ENCODE results near the gene ATAD3C.
A peak's percentile ranks its signal among the peaks of the same experiment; 100 is the strongest.
"Not testable (repeated sequence)": the region's sequence is repeated elsewhere in the genome, so short reads cannot be mapped to it uniquely, and the experiment has no call there.

The ATAD3C gene

GRCh38 chr1:1442069-1442770 is 7.3 kb upstream of the ATAD3C start:
- no peak for DNase-seq (ENCODE audit: low spot score)

- not testable (repeated sequence) for DNase-seq (ENCODE audit: low spot score)
Measured at GRCh38 chr1:1446631-1447030, 2.9 kb upstream of the ATAD3C start.

DNA sequence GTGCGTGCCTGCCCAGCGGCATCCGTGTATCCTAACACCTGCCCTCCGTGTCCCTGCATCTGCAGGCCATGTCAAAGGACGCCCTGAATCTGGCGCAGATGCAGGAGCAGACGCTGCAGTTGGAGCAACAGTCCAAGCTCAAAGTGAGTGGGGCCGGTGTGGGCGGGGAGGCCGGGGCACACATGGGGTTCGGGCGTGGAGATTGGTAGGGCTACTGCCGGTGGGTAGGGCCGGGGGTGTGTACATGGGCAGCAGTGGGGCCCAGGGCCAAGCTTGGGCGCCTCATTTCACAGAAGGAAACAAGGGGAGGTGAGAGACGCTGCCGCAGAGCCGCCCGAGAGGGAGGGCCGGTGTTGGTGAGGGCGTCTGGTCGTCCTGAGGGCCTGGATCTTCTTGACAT is 1.1 kb downstream of the ATAD3C start:
- DNase-seq (ENCODE audit: low spot score), result not testable (repeated sequence)

DNA sequence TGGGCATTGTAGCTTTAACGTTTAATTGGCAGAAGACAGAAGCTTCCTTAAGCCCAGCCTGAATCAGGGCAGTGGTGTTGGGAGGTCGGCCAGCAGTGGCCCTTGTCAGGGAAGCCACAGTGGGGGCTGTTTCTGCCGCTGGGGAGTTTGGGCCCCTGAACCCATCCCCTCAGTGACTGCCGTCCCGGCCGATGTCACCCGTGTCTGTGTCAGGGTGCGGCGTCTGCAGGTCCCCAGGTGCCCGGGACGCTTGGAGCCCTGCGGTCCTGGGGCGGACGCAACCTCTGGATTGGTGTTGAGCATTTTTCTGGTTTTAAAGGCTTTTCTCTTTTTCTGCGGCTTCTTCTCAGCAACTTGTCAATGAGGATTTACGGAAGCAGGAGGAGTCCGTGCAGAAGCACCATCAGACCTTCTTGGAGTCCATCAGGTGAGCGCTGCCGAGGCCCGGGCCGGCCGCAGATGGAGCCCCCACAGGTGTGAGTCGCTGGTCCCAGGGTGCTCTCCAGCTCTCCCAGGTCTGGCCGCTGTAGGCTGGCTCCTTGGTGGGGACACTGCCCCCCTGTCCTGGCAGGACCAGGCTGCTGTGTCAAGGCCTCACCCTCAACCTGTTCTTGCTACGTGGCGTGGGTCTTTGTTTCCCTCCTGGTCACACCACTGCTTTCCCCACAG is 2.3 kb downstream of the ATAD3C start:
- no peak for DNase-seq (ENCODE audit: low spot score)

DNA sequence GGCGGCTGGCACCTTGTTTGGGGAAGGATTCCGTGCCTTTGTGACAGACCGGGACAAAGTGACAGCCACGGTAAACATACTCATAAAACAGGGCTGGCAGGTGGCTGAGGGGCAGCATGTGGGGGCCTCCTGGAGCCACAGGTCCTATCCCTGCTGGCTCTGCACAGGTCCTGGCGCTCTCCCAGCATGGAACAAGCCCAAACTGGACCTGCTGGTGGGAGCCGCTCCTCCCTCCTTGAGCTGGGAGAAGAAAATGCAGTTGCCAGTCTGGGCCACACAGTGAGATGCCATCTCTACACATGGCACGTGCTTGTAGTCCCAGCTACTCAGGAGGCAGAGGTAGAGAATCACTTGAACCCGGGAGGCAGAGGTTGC is 2.9 kb downstream of the ATAD3C start:
- not testable (repeated sequence) for DNase-seq (ENCODE audit: low spot score)

DNA sequence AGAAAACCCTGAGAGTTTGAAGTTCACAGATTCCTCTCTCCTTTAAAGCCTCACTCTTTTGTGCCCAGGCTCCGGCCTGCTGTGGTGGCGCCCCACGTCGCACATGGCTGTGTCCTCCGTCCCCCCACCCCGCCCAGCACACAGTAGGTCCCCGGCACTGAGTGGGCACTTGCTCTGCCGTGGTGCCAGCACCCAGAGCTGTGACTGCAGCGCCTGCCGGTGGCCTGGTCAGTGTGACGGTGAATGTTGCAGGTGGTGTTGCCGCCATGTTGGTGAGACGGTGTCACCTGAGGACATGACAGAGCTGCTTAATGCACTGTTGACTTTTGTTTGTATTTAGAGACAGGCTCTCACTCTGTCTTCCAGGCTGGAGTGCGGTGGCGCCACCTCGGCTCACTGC is 3.4 kb downstream of the ATAD3C start:
- DNase-seq (ENCODE audit: low spot score), result no peak

GRCh38 chr1:1454286-1455056 is 5.0 kb downstream of the ATAD3C start:
- not testable (repeated sequence) for DNase-seq (ENCODE audit: low spot score)

GRCh38 chr1:1455366-1455884 is 5.9 kb downstream of the ATAD3C start:
- DNase-seq (ENCODE audit: low spot score), result no peak

DNA sequence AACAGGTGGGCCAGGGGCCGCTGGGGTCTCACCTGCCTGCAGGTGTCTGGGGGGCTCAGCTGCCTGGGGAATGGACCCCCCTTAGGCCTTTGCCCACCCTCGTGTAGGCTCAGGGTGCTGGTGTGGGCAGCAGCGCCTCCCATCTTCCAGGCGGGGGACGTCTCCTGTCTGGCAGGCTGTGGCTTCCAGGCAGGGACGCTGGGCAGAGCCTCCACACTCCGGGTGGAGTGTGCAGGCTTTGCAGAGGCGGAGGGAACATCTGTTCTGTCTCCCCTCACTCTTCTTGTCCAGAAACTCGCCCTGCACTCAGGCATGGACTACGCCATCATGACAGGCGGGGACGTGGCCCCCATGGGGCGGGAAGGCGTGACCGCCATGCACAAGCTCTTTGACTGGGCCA is 6.4 kb downstream of the ATAD3C start:
- not testable (repeated sequence) for DNase-seq (ENCODE audit: low spot score)

- DNase-seq (ENCODE audit: low spot score), result not testable (repeated sequence)
Measured at GRCh38 chr1:1456683-1457255, 7.3 kb downstream of the ATAD3C start.

- DNase-seq (ENCODE audit: low spot score), result not testable (repeated sequence)
Measured at GRCh38 chr1:1459156-1459555, 9.7 kb downstream of the ATAD3C start.

- DNase-seq (ENCODE audit: low spot score), result not testable (repeated sequence)
Measured at GRCh38 chr1:1459711-1460110, 10.2 kb downstream of the ATAD3C start.

DNA sequence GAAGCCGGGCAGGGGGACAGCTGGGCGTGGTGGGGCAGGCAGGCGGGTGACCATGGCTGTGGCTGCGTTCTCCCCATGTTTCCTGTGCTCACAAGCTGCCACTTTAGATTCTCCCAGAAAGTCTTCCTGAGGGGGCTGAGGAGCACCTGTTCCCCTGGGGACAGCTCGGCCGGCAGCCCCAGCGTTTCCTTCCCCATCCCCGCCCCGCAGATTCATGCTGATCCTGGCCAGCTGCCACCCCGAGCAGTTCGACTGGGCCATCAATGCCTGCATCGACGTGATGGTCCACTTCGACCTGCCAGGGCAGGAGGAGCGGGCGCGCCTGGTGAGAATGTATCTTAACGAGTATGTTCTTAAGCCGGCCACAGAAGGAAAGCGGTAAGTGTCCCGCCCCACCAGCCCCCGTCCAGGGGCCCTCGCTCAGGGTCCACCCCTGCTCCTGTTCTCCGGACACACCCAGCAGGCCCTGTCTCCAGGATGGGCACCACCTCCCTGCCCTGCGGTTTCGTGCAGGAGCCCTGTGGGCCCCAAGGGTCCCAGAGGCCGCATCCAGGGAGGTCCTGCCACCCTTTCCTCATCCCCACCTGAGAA is 11.1 kb downstream of the ATAD3C start:
- no peak for DNase-seq (ENCODE audit: low spot score)

DNA sequence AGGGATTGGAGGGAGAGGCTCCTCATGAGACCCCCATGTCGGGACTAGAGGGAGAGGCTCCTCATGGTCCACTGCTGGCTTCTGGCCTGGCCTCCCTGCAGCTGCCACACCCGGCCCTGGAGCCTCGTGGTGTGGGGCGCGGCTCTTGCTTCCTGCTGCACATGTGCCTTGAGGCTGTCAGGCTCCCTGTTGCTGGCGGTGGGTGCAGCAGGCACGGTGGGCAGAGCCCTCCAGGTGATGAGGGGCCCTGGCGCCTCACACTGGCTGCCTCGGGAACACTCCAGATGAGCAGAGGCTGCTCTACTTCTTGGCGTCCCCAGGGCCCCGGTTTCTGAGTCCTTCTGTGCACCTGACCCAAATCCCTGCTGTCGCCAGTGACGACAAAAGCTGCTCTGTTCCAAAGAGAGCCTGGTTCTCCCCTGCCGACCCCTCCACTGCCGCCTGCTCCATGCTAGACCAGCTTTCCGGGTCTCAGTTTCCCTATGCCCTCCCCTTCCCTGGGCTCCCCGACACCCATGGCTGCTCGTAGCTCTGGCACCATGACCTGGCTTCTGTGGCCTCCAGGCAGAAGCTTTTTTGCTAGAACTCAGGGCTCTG is 12.3 kb downstream of the ATAD3C start:
- no peak for DNase-seq (ENCODE audit: low spot score)

DNA sequence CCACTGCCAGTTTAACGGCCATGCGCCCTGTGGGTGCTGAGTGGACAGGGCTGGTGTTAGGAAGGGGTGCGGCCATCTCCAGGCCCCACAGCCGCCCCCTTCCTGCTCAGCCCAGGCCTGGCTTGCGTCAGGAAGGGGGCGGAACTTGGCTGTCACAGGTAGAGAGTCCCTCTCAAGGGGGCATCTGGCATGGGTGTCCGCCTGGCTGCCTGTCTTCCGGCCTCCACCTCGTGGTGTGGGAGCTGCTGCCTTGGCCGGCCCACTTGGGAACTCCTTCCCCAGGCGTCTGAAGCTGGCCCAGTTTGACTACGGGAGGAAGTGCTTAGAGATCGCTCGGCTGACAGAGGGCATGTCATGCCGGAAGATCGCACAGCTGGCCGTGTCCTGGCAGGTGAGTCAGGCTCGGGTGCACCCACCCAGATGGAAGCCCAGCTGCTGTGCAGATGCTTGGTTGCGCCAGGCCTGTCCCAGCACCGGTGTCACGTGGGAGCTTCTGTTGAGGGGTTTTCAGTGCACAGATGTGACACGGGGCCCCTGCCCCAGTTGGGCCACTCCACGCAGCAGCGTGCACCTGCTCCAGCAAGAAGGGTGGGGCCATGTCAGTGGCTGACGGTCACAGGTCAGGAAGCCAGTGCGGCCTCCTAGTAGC is 13.0 kb downstream of the ATAD3C start:
- no peak for DNase-seq (ENCODE audit: low spot score)

GRCh38 chr1:1463312-1463711 is 13.8 kb downstream of the ATAD3C start:
- DNase-seq (ENCODE audit: low spot score), result no peak

DNA sequence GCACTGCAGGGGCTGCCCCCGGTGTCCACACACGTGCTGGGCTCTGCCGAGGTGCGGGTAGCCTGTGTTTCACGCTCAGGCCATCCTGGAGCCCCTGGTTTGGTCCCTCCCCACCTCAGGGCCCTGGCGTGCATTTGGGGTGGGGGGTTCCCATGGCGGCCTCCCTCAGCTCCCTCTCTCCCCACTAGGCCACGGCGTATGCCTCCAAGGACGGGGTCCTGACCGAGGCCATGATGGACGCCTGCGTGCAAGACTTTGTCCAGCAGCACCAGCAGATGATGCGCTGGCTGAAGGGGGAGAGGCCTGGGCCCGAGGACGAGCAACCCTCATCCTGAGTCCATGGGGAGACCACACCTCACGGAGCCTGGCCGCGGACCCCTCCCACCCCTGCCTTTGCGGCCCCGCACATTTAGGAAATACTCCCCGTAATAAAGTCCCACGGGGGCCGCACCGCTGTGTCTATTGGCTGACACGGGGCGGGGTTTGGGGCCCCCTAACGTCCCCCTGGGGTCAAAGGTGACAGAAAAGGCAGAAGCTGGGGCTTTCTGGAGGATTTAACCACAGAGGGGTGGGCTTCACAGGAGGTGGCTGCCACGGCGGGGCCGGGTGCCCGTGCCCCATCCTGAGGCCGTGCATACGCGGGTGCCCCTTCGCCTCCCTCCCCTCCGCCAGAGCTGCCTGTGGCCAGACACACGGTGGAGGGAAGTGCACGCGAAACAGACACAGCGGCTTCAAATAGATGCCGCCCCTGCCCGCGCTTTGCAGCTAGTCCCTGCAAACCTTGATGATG is 18.9 kb downstream of the ATAD3C start:
- DNase-seq (ENCODE audit: low spot score), result not testable (repeated sequence)

DNA sequence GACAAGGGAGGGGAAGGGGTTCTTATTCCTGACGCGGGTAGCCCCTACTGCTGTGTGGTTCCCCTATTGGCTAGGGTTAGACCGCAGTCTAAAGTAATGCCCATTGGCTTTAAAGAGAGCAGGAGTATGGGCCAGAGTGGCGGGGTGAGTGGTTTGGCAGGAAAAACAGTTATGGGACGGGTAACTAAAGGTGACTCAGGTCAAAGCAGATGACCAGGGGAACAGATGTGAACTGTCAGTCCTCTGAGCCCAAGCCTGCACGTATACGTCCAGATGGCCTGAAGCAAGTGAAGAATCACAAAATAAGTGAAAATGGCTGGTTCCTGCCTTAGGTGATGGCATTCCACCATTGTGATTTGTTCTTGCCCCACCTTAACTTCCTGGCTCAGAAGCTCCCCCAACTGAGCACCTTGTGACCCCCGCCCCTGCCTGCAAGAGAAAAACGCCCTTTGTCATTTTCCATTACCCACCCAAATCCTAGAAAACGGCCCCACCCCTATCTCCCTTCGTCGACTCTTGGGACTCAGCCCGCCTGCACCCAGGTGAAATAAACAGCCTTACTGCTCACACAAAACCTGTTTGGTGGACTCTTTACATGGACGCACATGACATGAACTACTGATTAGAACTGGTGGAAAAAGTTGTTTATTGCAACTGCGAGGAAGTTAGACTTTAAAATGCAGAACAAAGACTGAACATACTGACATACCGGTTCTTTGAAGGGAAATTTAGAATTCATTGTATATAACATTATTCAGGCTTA is 21.3 kb downstream of the ATAD3C start:
- DNase-seq (ENCODE audit: low spot score), result no peak

DNA sequence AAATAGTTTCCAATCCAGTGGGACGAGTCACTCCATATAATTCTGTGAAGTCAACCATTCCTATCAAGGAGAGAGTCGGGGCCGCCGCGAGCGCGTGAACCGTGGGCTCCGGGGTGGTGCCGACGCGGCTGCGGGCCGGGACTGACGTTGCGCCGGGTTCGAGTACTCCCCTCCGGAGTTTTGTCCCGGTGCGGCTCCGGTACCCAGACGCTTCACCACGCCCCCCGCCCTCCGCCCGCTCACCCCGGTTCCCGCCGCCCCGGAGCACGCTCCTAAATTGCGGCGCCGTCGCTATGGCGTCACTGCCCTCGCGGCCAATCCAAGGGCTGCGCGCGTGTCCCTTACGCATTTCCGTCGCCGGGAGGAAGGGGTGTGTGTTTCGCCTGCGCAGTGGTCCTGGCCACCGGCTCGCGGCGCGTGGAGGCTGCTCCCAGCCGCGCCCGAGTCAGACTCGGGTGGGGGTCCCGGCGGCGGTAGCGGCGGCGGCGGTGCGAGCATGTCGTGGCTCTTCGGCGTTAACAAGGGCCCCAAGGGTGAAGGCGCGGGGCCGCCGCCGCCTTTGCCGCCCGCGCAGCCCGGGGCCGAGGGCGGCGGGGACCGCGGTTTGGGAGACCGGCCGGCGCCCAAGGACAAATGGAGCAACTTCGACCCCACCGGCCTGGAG is 22.0 kb downstream of the ATAD3C start, which contains the start of gene ATAD3B:
ATAD3B (plus strand) TSS at position 377 of the 664 bp plus-strand sequence; CDS start at position 497, 120 bp downstream.
- DNase-seq (ENCODE audit: low spot score), result peak; percentile 97

Measured in HuH-7 (cell line).